ENCODE results near the gene MED4.

GRCh38 chr13:48123812-48124211, 28.9 kb upstream of the MED4 start:
- no peak for TF ChIP-seq CTCF (IDR thresholded peaks at IDR 0.05)
- no peak for TF ChIP-seq POLR2A (IDR thresholded peaks at IDR 0.05)

All from Peyer's patch (tissue), 4 donors.